ENCODE data around the gene SPTBN5.

GRCh38 chr15:41855261-41855961, 38.4 kb downstream of the SPTBN5 start:
- no peak for TF ChIP-seq CTCF (IDR thresholded peaks at IDR 0.05)
- TF ChIP-seq POLR2A (IDR thresholded peaks at IDR 0.05), result no peak

All from Peyer's patch (tissue), 4 donors.